ENCODE results near the gene KRT82. TPM values are rescaled to one million over a fixed set of nuclear protein-coding genes. Genes with fewer than 3 reads are reported as not detected.

Gene KRT82
- total and polyA plus RNA-seq, 2 experiments from 2014 or later, result not detected

DNA sequence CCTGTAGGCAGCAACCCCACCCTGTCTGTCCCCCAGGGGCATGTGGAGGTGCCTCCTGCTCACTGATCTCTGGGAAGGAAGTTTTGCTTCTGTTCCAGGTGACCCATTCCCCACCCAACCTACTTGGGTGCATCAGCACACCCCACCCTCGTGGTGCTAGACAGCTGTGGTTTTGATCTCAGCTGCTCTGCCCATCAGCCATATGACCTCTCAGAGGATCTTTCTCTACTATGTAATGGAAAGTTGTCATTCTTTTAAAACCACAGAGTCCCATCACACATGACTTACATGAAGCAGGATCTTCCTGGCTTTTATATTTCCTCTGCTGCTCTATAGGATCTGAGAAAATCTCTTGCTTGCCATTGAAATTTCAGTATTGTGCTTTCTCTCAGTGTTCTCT is 13.5 kb upstream of the KRT82 start:
- 77% methylated on average over 1 of the region's 1 CpG for WGBS (ENCODE audit: low lambda C conversion rate, missing lambda C conversion rate)
- Histone ChIP-seq H2AFZ (no peak overlapping the region), H3K4me1 (ENCODE audit: insufficient read depth) (peaks cover 16% of the 10 kb centered on the region), H3K4me2 (no peak overlapping the region), H3K9me2 (replicated peaks; ENCODE audit: insufficient read depth) (no peaks in the 10 kb centered on the region), H3K4me3 (no peak overlapping the region), H3K27me3 (no peaks in the 10 kb centered on the region), H4K20me1 (ENCODE audit: insufficient read depth, poor library complexity, severe bottlenecking) (no peaks in the 10 kb centered on the region), H3K36me3 (replicated peaks; ENCODE audit: insufficient read depth, low read depth) (no peaks in the 10 kb centered on the region), H3K27ac (no peak overlapping the region), H3K79me2 (no peaks in the 10 kb centered on the region), H3K9me3 (ENCODE audit: low read depth) (no peaks in the 10 kb centered on the region)
- no peak for TF ChIP-seq EZH2 (IDR thresholded peaks at IDR 0.05; ENCODE audit: borderline replicate concordance)
- no peak for TF ChIP-seq EZH2phosphoT487 (IDR thresholded peaks at IDR 0.05; ENCODE audit: low read depth, severe bottlenecking, unreplicated experiment)
- TF ChIP-seq, protein P1, sequence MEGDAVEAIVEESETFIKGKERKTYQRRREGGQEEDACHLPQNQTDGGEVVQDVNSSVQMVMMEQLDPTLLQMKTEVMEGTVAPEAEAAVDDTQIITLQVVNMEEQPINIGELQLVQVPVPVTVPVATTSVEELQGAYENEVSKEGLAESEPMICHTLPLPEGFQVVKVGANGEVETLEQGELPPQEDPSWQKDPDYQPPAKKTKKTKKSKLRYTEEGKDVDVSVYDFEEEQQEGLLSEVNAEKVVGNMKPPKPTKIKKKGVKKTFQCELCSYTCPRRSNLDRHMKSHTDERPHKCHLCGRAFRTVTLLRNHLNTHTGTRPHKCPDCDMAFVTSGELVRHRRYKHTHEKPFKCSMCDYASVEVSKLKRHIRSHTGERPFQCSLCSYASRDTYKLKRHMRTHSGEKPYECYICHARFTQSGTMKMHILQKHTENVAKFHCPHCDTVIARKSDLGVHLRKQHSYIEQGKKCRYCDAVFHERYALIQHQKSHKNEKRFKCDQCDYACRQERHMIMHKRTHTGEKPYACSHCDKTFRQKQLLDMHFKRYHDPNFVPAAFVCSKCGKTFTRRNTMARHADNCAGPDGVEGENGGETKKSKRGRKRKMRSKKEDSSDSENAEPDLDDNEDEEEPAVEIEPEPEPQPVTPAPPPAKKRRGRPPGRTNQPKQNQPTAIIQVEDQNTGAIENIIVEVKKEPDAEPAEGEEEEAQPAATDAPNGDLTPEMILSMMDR (IDR thresholded peaks at IDR 0.05; ENCODE audit: poor library complexity), result no peak
- no peak for DNase-seq (ENCODE audit: low spot score)

DNA sequence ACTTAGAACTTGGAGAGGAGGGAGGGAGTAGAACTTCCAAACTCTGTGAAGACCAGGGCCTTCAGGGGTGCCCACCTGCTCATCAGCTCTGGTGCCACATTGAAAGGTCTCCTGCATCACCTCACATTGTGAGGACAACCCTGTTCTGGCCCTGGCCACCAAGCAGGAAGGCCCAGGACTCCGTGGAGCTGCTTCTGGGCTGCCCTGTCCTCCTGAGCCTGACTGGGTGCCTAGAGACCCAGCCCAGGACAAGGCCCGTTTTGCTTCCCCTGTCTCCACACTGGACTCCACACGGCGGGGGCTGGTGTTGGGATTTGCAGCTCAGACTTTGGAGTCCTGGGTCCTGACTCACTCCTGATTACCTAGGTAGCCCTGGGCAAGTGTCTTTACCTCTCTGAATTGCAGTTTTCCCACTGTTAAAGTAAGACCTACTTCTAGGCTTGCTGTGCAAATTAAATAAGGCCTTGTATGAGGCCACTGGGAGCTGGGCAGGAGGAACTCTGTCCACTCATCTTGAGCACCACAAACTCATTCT is 12.5 kb upstream of the KRT82 start:
- H4K20me1 ChIP-seq (ENCODE audit: insufficient read depth, poor library complexity, severe bottlenecking), result no peaks in the 10 kb centered on the region
- H3K4me3 ChIP-seq, result no peak overlapping the region
- no peaks in the 10 kb centered on the region for H3K79me2 ChIP-seq
- TF ChIP-seq EZH2 (IDR thresholded peaks at IDR 0.05; ENCODE audit: borderline replicate concordance) (no peak), EZH2phosphoT487 (IDR thresholded peaks at IDR 0.05; ENCODE audit: low read depth, severe bottlenecking, unreplicated experiment) (no peak)
- TF ChIP-seq, protein P1 (IDR thresholded peaks at IDR 0.05; ENCODE audit: poor library complexity), result no peak
- no peaks in the 10 kb centered on the region for H3K27me3 ChIP-seq
- no peak for DNase-seq (ENCODE audit: low spot score)
- no peaks in the 10 kb centered on the region for H3K36me3 ChIP-seq (replicated peaks; ENCODE audit: insufficient read depth, low read depth)
- 90% methylated on average over 4 of the region's 4 CpGs for WGBS (ENCODE audit: low lambda C conversion rate, missing lambda C conversion rate)
- H3K4me1 ChIP-seq (ENCODE audit: insufficient read depth), result peaks cover 8% of the 10 kb centered on the region
- H3K9me3 ChIP-seq (ENCODE audit: low read depth), result no peaks in the 10 kb centered on the region
- no peak overlapping the region for H3K27ac ChIP-seq
- H3K9me2 ChIP-seq (replicated peaks; ENCODE audit: insufficient read depth), result no peaks in the 10 kb centered on the region
- H2AFZ ChIP-seq, result no peak overlapping the region
- no peak overlapping the region for H3K4me2 ChIP-seq

DNA sequence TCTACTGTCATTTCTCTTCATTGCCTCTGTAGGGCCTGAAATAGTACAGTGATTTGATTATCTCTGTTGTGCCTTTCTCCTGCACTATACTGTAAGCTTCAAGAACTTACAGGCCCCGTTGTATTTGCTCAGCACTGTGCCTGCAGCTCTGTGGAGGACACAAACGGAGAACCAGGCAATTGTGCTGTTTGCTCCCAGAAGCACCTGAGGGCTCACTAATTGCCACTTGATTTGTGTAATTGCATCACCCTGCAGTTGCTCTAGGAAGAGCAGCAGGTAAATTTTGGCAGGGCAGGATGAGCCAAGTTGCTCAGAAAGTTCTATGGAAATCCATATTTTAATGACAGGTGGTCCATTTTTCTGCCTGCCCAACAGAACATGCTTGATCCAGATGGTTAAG is 11.6 kb upstream of the KRT82 start:
- Histone ChIP-seq H3K27ac (no peak overlapping the region), H3K4me3 (no peak overlapping the region), H3K36me3 (replicated peaks; ENCODE audit: insufficient read depth, low read depth) (no peaks in the 10 kb centered on the region), H3K4me2 (no peak overlapping the region), H2AFZ (no peak overlapping the region), H3K79me2 (no peaks in the 10 kb centered on the region), H4K20me1 (ENCODE audit: insufficient read depth, poor library complexity, severe bottlenecking) (no peaks in the 10 kb centered on the region), H3K27me3 (no peaks in the 10 kb centered on the region), H3K9me2 (replicated peaks; ENCODE audit: insufficient read depth) (no peaks in the 10 kb centered on the region), H3K4me1 (ENCODE audit: insufficient read depth) (no peaks in the 10 kb centered on the region), H3K9me3 (ENCODE audit: low read depth) (no peaks in the 10 kb centered on the region)
- whole genome bisulfite sequencing (ENCODE audit: low lambda C conversion rate, missing lambda C conversion rate), result 50% methylated on average over 2 of the region's 2 CpGs
- DNase-seq (ENCODE audit: low spot score), result no peak
- TF ChIP-seq, protein P1 (IDR thresholded peaks at IDR 0.05; ENCODE audit: poor library complexity), result no peak
- TF ChIP-seq EZH2phosphoT487 (IDR thresholded peaks at IDR 0.05; ENCODE audit: low read depth, severe bottlenecking, unreplicated experiment) (no peak), EZH2 (IDR thresholded peaks at IDR 0.05; ENCODE audit: borderline replicate concordance) (no peak)

Data from hepatocyte (in vitro differentiated cells).